HepG2 (cell line): ENCODE results near the gene CA12. TPM values are rescaled to one million over a fixed set of nuclear protein-coding genes. Genes with fewer than 3 reads are reported as not detected.

Experiments
- ATF2 ChIP-seq: sonication (generic); formaldehyde crosslinking; IDR thresholded peaks from 2 replicates; pipeline ENCODE4 v1.4.0; 2020; ENCODE audit warnings: missing genetic modification reagents
- CSRNP1 ChIP-seq: sonication (generic); formaldehyde crosslinking; IDR thresholded peaks from 2 replicates; pipeline ENCODE4 v1.8.1; 2023; ENCODE audit warnings: mild to moderate bottlenecking, missing genetic modification reagents
- DRAP1 ChIP-seq: IDR thresholded peaks from 2 replicates; pipeline ENCODE4 v1.6.1; 2016; ENCODE audit warnings: missing genetic modification reagents, missing compliant biosample characterization
- ELF3 ChIP-seq: IDR thresholded peaks from 2 replicates; pipeline ENCODE4 v1.6.1; 2016; ENCODE audit warnings: missing genetic modification reagents, missing compliant biosample characterization
- EZH2 ChIP-seq: conservative IDR thresholded peaks from 2 replicates; pipeline ENCODE4 v1.6.1; 2012; ENCODE audit warnings: mild to moderate bottlenecking, low read depth, low read length, moderate library complexity
- FOSL2 ChIP-seq: sonication (generic); formaldehyde crosslinking; IDR thresholded peaks from 2 replicates; pipeline ENCODE4 v1.4.0; 2020; ENCODE audit warnings: missing genetic modification reagents
- FOXP4 ChIP-seq: sonication (generic); formaldehyde crosslinking; IDR thresholded peaks from 2 replicates; pipeline ENCODE4 v1.4.0; 2020; ENCODE audit warnings: missing genetic modification reagents
- MTA3 ChIP-seq: sonication (generic); formaldehyde crosslinking; IDR thresholded peaks from 2 replicates; pipeline ENCODE4 v1.4.0; 2020; ENCODE audit warnings: missing genetic modification reagents
- NFYB ChIP-seq: sonication (generic); formaldehyde crosslinking; IDR thresholded peaks from 2 replicates; pipeline ENCODE4 v1.4.0; 2020; ENCODE audit warnings: missing genetic modification reagents
- NR2F1 ChIP-seq, 2 experiments: fragments of 450-650 bp in 1 of 2; formaldehyde crosslinking in 1 of 2; IDR thresholded peaks; 2 replicates each; pipeline versions ENCODE4 v1.5.0 to v1.6.1; 2016 to 2020; ENCODE audit warnings: mild to moderate bottlenecking in 1 of 2, missing compliant biosample characterization in 1 of 2, missing genetic modification reagents in 1 of 2, moderate library complexity in 1 of 2
- TFDP2 ChIP-seq: sonication (generic); formaldehyde crosslinking; IDR thresholded peaks from 2 replicates; pipeline ENCODE4 v1.4.0; 2020; ENCODE audit warnings: missing genetic modification reagents
- TGIF2 ChIP-seq: IDR thresholded peaks from 2 replicates; pipeline ENCODE4 v1.6.1; 2016; ENCODE audit warnings: control low read depth, missing compliant biosample characterization
- THRA ChIP-seq: sonication (generic); formaldehyde crosslinking; IDR thresholded peaks from 2 replicates; pipeline ENCODE4 v1.4.0; 2020; ENCODE audit warnings: missing genetic modification reagents, borderline replicate concordance
- UBTF ChIP-seq: sonication (generic); formaldehyde crosslinking; IDR thresholded peaks from 2 replicates; pipeline ENCODE4 v1.4.0; 2020; ENCODE audit warnings: mild to moderate bottlenecking, missing genetic modification reagents
- XBP1 ChIP-seq: sonication (generic); formaldehyde crosslinking; IDR thresholded peaks from 2 replicates; pipeline ENCODE4 v1.5.0; 2020; ENCODE audit warnings: missing genetic modification reagents
- ZBTB21 ChIP-seq: sonication (generic); formaldehyde crosslinking; IDR thresholded peaks from 2 replicates; pipeline ENCODE4 v1.4.0; 2020; ENCODE audit warnings: missing genetic modification reagents
- ZFAT ChIP-seq: sonication (generic); formaldehyde crosslinking; conservative IDR thresholded peaks from 2 replicates; pipeline ENCODE4 v1.8.1; 2023; ENCODE audit warnings: missing genetic modification reagents, inconsistent platforms
- ZNF740 ChIP-seq: sonication (generic); formaldehyde crosslinking; IDR thresholded peaks from 2 replicates; pipeline ENCODE4 v1.4.0; 2020; ENCODE audit warnings: missing genetic modification reagents
- ZNF766 ChIP-seq: sonication (generic); formaldehyde crosslinking; IDR thresholded peaks from 2 replicates; pipeline ENCODE4 v1.5.0; 2020; ENCODE audit warnings: missing genetic modification reagents, borderline replicate concordance
- ZNF772 ChIP-seq: sonication (generic); formaldehyde crosslinking; IDR thresholded peaks from 2 replicates; pipeline ENCODE4 v1.5.0; 2020; ENCODE audit warnings: mild to moderate bottlenecking, missing genetic modification reagents
- polyA plus RNA-seq, 8 experiments: library from polyadenylated mRNA; depleted of rRNA in 3 of 8; stranded (reverse) in 7 of 8; unstranded in 1 of 8; fragments of >200 nt; fragmentation: Illumina TruSeq in 4 of 8; extraction: Trizol in 4 of 8; gene quantifications; 2 replicates each; pipeline versions ENCODE4 v1.2.1 to v1.2.3, GENCODE V29; 2011 to 2016; ENCODE audit warnings: low read depth in 4 of 8, missing spikeins in 1 of 8, mixed read lengths in 1 of 8; ENCODE audit not compliant: insufficient read depth in 1 of 8
- total RNA-seq, 5 experiments: library from RNA; depleted of rRNA; stranded (reverse); fragments of >200 nt; fragmentation: Illumina TruSeq; extraction: Trizol; gene quantifications; 2 replicates each; pipeline ENCODE4 v1.2.3, GENCODE V29; 2016; ENCODE audit warnings: low read depth in 1 of 5

The CA12 gene
- total and polyA plus RNA-seq, 2 of the 13 experiments (the other 11 are each of a cell fraction or from before 2014, with no cell fraction given), result 0.07 to 0.20 TPM

GRCh38 chr15:63395730-63396151 is 14.1 kb upstream of the CA12 start (continued):
- TF ChIP-seq TFDP2 (CRISPR knock-in tag), result no peak
- TF ChIP-seq ZNF766 (CRISPR knock-in tag), result no peak
- TF ChIP-seq FOXP4 (CRISPR knock-in tag), result no peak
- no peak for TF ChIP-seq UBTF (CRISPR knock-in tag)
- TF ChIP-seq NR2F1 (CRISPR knock-in tag; IDR thresholded peaks at IDR 0.05), result peak; percentile 73; a peak in 3 of 4 replicates
- no peak for TF ChIP-seq ZNF740 (CRISPR knock-in tag)
- 0 out of 2 replicates have a peak, but pooled peaks have one; percentile 32 for TF ChIP-seq THRA (CRISPR knock-in tag)
- no peak for TF ChIP-seq XBP1
- no peak for TF ChIP-seq EZH2
- no peak for TF ChIP-seq ZNF772 (CRISPR knock-in tag)
- TF ChIP-seq NFYB (CRISPR knock-in tag), result no peak
- no peak for TF ChIP-seq ZFAT (CRISPR knock-in tag)
- no peak for TF ChIP-seq ATF2
- peak; percentile 75 for TF ChIP-seq FOSL2 (CRISPR knock-in tag)
- no peak for TF ChIP-seq CSRNP1 (CRISPR knock-in tag)
- TF ChIP-seq MTA3 (CRISPR knock-in tag), result no peak
- TF ChIP-seq TGIF2 (CRISPR knock-in tag), result no peak
- peak; percentile 73 for TF ChIP-seq ELF3 (CRISPR knock-in tag)
- no peak for TF ChIP-seq DRAP1
- no peak for TF ChIP-seq ZBTB21
